Common myeloid progenitor, CD34-positive (primary cell): ENCODE data around the gene CLCA4.

ENCODE experiments used
- CTCF ChIA-PET: fragments of 350-600 bp; sonication (Branson Sonifier 250); formaldehyde crosslinking; loops from one replicate; lab custom pipeline; 2021; ENCODE audit warnings: antibody characterized with exemption; lab: Charles Lee
- POLR2A ChIA-PET: fragments of 350-600 bp; sonication (Branson Sonifier 250); formaldehyde crosslinking; loops from one replicate; lab custom pipeline; 2021; ENCODE audit warnings: antibody characterized with exemption; lab: Charles Lee
- DNase-seq, 3 donors: peaks; one replicate each; pipeline versions ENCODE4 v3.0.0 to v3.0.0-alpha.2; 2013
- H3K27ac ChIP-seq, 2 experiments: 1 replicate in 1 of 2; 2 replicates in 1 of 2; pipeline ENCODE4 v1.7.0; 2013; ENCODE audit warnings: inconsistent platforms in 2 of 2, low read length in 2 of 2, mild to moderate bottlenecking in 2 of 2, low read depth in 1 of 2, moderate library complexity in 1 of 2; ENCODE audit not compliant: severe bottlenecking in 2 of 2, insufficient read depth in 1 of 2, poor library complexity in 1 of 2
- H3K27me3 ChIP-seq, 5 experiments: replicated peaks in 2 of 5; 1 replicate in 3 of 5; 2 replicates in 2 of 5; pipeline versions ENCODE4 v1.6.1 to v1.7.0; 2013; ENCODE audit warnings: low read length in 4 of 5, mild to moderate bottlenecking in 2 of 5, moderate library complexity in 2 of 5, inconsistent platforms in 1 of 5; ENCODE audit not compliant: insufficient read depth in 5 of 5, control insufficient read depth in 4 of 5
- H3K36me3 ChIP-seq, 4 experiments: 1 replicate in 2 of 4; 2 replicates in 2 of 4; pipeline versions ENCODE4 v1.6.1 to v1.7.0; 2013; ENCODE audit warnings: low read length in 3 of 4, control low read depth in 1 of 4, mild to moderate bottlenecking in 1 of 4; ENCODE audit not compliant: control insufficient read depth in 4 of 4, insufficient read depth in 4 of 4
- H3K4me1 ChIP-seq, 4 experiments: 1 replicate in 3 of 4; 2 replicates in 1 of 4; pipeline versions ENCODE4 v1.6.1 to v1.7.1; 2013; ENCODE audit warnings: low read length in 3 of 4, mild to moderate bottlenecking in 3 of 4, control low read depth in 1 of 4, inconsistent platforms in 1 of 4, moderate library complexity in 1 of 4; ENCODE audit not compliant: control insufficient read depth in 4 of 4, insufficient read depth in 4 of 4; ENCODE audit errors: control extremely low read depth in 1 of 4
- H3K4me3 ChIP-seq, 7 experiments: 1 replicate in 4 of 7; 2 replicates in 3 of 7; pipeline versions ENCODE4 v1.5.1 to v1.7.0; 2013; ENCODE audit warnings: mild to moderate bottlenecking in 7 of 7, low read length in 6 of 7, moderate library complexity in 6 of 7, inconsistent platforms in 2 of 7, low read depth in 2 of 7, control low read depth in 1 of 7; ENCODE audit not compliant: insufficient read depth in 4 of 7, control insufficient read depth in 1 of 7; ENCODE audit errors: extremely low read depth in 1 of 7
- H3K9me3 ChIP-seq, 5 experiments: 1 replicate in 4 of 5; 2 replicates in 1 of 5; pipeline versions ENCODE4 v1.6.1 to v1.7.1; 2013; ENCODE audit warnings: low read length in 4 of 5, mild to moderate bottlenecking in 2 of 5, inconsistent platforms in 1 of 5, low read depth in 1 of 5, moderate library complexity in 1 of 5; ENCODE audit not compliant: control insufficient read depth in 4 of 5, insufficient read depth in 2 of 5; ENCODE audit errors: control extremely low read depth in 1 of 5
- WGBS: methylation state at CpG from one replicate; pipeline ENCODE4 v1.1.5; 2013; ENCODE audit not compliant: insufficient coverage; 5-methylcytosine and 5-hydroxymethylcytosine counted together

Gene CLCA4

GRCh38 chr1:86581231-86581630 lies 34.4 kb downstream of the CLCA4 start:
- Histone ChIP-seq H3K4me1 (no peaks in the 10 kb centered on the region), H3K4me3 (no peak overlapping the region), H3K9me3 (no peaks in the 10 kb centered on the region), H3K27ac (no peak overlapping the region), H3K27me3 (no peaks in the 10 kb centered on the region), H3K36me3 (no peaks in the 10 kb centered on the region)
- WGBS: no CpG with 5 or more reads among the region's 1 CpG
- POLR2A ChIA-PET: no interaction called here
- CTCF ChIA-PET: no interaction called here
- no peak for DNase-seq

DNA sequence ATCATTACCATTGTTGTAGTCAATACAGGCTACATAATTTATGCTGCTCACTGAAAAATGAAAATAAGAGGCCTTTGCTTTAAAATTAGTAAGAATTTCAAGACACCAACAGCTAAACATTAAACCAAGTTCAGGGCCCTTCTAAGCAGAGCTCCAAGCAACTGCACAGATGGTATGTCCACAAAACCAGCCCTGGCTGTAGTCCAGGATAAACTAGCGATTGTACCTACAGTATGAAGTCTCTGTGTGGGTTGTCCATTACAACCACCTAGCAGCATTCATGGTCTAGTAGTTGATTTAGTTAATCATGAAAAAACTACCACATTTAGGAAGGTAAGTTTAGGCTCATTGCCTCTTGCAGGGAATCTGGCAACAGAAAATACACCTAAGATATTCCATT lies 35.3 kb downstream of the CLCA4 start:
- CTCF ChIA-PET: interaction anchor here (1.4 kb wide), 1 partner anchor 11 kb away, joined by 3 read pairs; no protein-coding TSS in a partner anchor
- no CpG with 5 or more reads among the region's 1 CpG for WGBS

GRCh38 chr1:86583032-86583431 lies 36.2 kb downstream of the CLCA4 start:
- Histone ChIP-seq H3K4me1 (no peaks in the 10 kb centered on the region), H3K4me3 (no peak overlapping the region), H3K9me3 (no peaks in the 10 kb centered on the region), H3K27ac (no peak overlapping the region), H3K36me3 (no peaks in the 10 kb centered on the region), H3K27me3 (no peaks in the 10 kb centered on the region)
- no peak for DNase-seq
- POLR2A ChIA-PET: no interaction called here
- CTCF ChIA-PET: interaction anchor here (1.4 kb wide), 1 partner anchor 11 kb away, joined by 3 read pairs; no protein-coding TSS in a partner anchor
- no CpG with 5 or more reads among the region's 1 CpG for WGBS

More for the DNA sequence above, 35.3 kb downstream of the CLCA4 start:
- no peak overlapping the region for H3K27ac ChIP-seq
- H3K27me3 ChIP-seq: no peaks in the 10 kb centered on the region
- H3K4me1 ChIP-seq: no peaks in the 10 kb centered on the region
- no peak for DNase-seq
- POLR2A ChIA-PET: no interaction called here
- H3K36me3 ChIP-seq: no peaks in the 10 kb centered on the region
- H3K4me3 ChIP-seq: no peak overlapping the region
- H3K9me3 ChIP-seq: no peaks in the 10 kb centered on the region

DNA sequence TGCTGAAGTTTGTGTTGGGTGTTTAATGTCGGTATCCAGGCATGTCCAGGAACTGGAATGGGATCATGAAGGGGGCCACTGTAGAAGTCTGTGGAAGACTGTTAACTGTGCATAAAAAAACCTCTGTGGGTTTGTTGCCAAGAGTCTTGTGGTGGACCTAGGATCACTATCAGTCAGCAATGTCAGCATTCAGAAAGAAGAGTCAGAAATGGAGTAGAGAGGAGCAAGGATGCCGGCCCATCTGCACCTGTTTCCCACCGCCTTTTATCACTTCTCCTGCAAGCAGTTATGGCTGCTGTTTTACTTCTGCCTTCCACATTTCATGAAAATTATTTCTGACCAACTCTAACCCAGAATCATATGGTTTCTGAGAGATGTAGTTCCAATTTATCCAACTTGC lies 36.7 kb downstream of the CLCA4 start:
- H3K36me3 ChIP-seq: no peaks in the 10 kb centered on the region
- no peaks in the 10 kb centered on the region for H3K27me3 ChIP-seq
- DNase-seq: no peak
- no peaks in the 10 kb centered on the region for H3K9me3 ChIP-seq
- H3K4me3 ChIP-seq: no peak overlapping the region
- H3K4me1 ChIP-seq: no peaks in the 10 kb centered on the region
- 67% methylated on average over 2 of the region's 3 CpGs for WGBS
- CTCF ChIA-PET: interaction anchor here (1.4 kb wide), 1 partner anchor 10 kb away, joined by 3 read pairs; no protein-coding TSS in a partner anchor
- H3K27ac ChIP-seq: no peak overlapping the region
- POLR2A ChIA-PET: no interaction called here

DNA sequence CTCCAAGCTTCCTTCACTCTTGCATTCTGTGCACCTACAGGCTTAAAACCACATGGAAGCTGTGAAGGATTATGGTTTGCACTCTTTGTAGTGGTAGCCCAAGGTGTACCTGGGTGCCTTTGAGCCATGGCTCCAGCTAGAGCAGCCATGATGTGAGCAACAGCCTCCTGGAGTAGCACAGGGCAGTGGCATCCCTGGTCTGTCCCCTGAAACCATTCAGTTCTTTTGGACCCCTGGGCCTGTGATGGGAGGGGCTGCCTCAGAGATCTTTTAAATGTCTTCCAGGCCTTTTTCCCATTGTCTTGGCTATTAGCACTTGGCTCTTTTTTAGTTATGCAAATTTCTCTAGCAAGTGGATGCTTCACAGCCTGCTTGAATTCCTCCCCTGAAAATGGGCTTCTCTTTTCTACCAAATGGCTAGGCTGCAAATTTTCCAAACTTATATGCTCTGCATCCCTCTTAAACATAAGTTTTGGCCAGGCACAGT lies 47.4 kb downstream of the CLCA4 start:
- H3K27ac ChIP-seq: no peak overlapping the region
- CTCF ChIA-PET: interaction anchor here (1.1 kb wide), 1 partner anchor 12 kb away, joined by 3 read pairs; no protein-coding TSS in a partner anchor

GRCh38 chr1:86596224-86596623 lies 49.3 kb downstream of the CLCA4 start:
- H3K4me1 ChIP-seq: no peaks in the 10 kb centered on the region
- no peak overlapping the region for H3K4me3 ChIP-seq
- H3K27ac ChIP-seq: no peak overlapping the region
- H3K36me3 ChIP-seq: no peaks in the 10 kb centered on the region
- H3K9me3 ChIP-seq: peaks cover 0 to 15% (median 7%) of the 10 kb centered on the region in 5 experiments
- no peak for DNase-seq
- H3K27me3 ChIP-seq: no peaks in the 10 kb centered on the region
- CTCF ChIA-PET: interaction anchor here (1.0 kb wide), 1 partner anchor 81 kb away, joined by 3 read pairs; no protein-coding TSS in a partner anchor
- POLR2A ChIA-PET: no interaction called here
- 100% methylated on average over 1 of the region's 2 CpGs for WGBS

More for the DNA sequence above, 47.4 kb downstream of the CLCA4 start:
- no peaks in the 10 kb centered on the region for H3K4me1 ChIP-seq
- H3K36me3 ChIP-seq: no peaks in the 10 kb centered on the region
- no peaks in the 10 kb centered on the region for H3K27me3 ChIP-seq
- no peak for DNase-seq
- peaks cover 0 to 11% (median 7%) of the 10 kb centered on the region in 5 experiments for H3K9me3 ChIP-seq
- no peak overlapping the region for H3K4me3 ChIP-seq
- POLR2A ChIA-PET: no interaction called here

DNA sequence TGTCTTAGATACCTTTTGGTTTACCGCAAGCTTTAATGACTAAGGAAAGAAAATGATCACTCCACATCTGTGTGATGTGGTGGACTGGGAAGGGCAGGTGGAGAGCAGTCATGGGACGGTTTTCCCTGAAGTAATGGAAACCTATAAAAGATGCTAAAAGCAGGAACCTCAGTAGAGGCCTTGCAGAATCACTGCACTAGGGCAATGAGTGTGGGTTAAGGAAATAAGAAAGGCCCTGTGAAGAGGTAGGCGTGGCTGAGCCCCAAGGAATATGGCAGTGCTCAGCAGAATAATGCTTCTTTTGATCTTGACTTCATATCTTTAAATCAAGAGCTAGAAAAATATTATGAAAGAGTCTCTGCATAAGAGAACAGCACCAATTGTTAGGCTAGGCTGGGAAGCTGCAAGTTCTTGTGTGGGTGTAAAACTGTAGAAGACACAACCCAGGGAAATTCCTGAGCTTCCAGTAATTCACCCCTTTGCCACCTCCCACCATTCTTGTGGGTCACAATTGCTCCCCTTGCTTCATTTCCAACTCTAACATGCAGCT lies 49.9 kb downstream of the CLCA4 start:
- DNase-seq: no peak
- Histone ChIP-seq H3K27me3 (no peaks in the 10 kb centered on the region), H3K36me3 (no peaks in the 10 kb centered on the region), H3K4me1 (no peaks in the 10 kb centered on the region), H3K4me3 (no peak overlapping the region), H3K27ac (no peak overlapping the region), H3K9me3 (peaks cover 0 to 15% (median 7%) of the 10 kb centered on the region in 5 experiments)
- CTCF ChIA-PET: interaction anchor here (1.0 kb wide), 1 partner anchor 82 kb away, joined by 3 read pairs; no protein-coding TSS in a partner anchor
- WGBS: 100% methylated on average over 2 of the region's 3 CpGs
- POLR2A ChIA-PET: no interaction called here
